Heart left ventricle (tissue), 16 donors: ENCODE results near the gene WDR83. TPM values are rescaled to one million over a fixed set of nuclear protein-coding genes. Genes with fewer than 3 reads are reported as not detected.
"Not testable (repeated sequence)": the region's sequence is repeated elsewhere in the genome, so short reads cannot be mapped to it uniquely, and the experiment has no call there.

ENCODE experiments used
- ATAC-seq, 4 donors: fragments of 200-7000 bp; cut with Tn5 transposase; one replicate each; pipeline ENCODE4 v1.9.1; 2020 to 2022; ENCODE audit warnings: moderate library complexity in 4 of 4, mild to moderate bottlenecking in 3 of 4, moderate number of reproducible peaks in 1 of 4
- DNase-seq, 5 donors: peaks; one replicate each; pipeline ENCODE4 v3.0.0-alpha.2; 2020
- H3K27ac ChIP-seq, 12 donors: fragments of 200-600 bp; sonication (generic) in 4 of 12; one replicate each; pipeline versions ENCODE4 v1.5.0 to v1.8.0; 2016 to 2022; ENCODE audit warnings: mild to moderate bottlenecking in 2 of 12
- H3K27me3 ChIP-seq, 9 donors: fragments of 200-600 bp; sonication (generic) in 2 of 9; one replicate each; pipeline versions ENCODE4 v1.5.1 to v1.8.0; 2016 to 2022; ENCODE audit warnings: mild to moderate bottlenecking in 3 of 9
- H3K36me3 ChIP-seq, 9 donors: fragments of 200-600 bp; sonication (generic) in 2 of 9; one replicate each; pipeline versions ENCODE4 v1.5.0 to v1.8.0; 2018 to 2022; ENCODE audit warnings: mild to moderate bottlenecking in 2 of 9
- H3K4me1 ChIP-seq, 12 donors: fragments of 200-600 bp; sonication (generic) in 4 of 12; one replicate each; pipeline versions ENCODE4 v1.5.0 to v1.8.0; 2016 to 2022; ENCODE audit warnings: mild to moderate bottlenecking in 3 of 12
- H3K4me3 ChIP-seq, 12 donors: fragments of 200-600 bp; sonication (generic) in 4 of 12; one replicate each; pipeline versions ENCODE4 v1.5.0 to v1.8.0; 2017 to 2022; ENCODE audit warnings: mild to moderate bottlenecking in 9 of 12, moderate library complexity in 4 of 12
- H3K9me3 ChIP-seq, 12 donors: fragments of 200-600 bp; sonication (generic) in 4 of 12; one replicate each; pipeline versions ENCODE4 v1.5.0 to v1.8.0; 2016 to 2022; ENCODE audit warnings: mild to moderate bottlenecking in 1 of 12
- CTCF ChIP-seq, 12 donors: fragments of 200-600 bp; sonication (generic) in 4 of 12; IDR thresholded peaks; one replicate each; pipeline versions ENCODE4 v1.5.0 to v1.8.0; 2018 to 2022; ENCODE audit warnings: antibody characterized with exemption in 12 of 12, mild to moderate bottlenecking in 5 of 12
- POLR2A ChIP-seq, 2 donors: fragments of 450-650 bp; IDR thresholded peaks; one replicate each; pipeline ENCODE4 v1.6.1; 2017; ENCODE audit warnings: antibody characterized with exemption in 2 of 2, mild to moderate bottlenecking in 2 of 2, moderate library complexity in 2 of 2
- WGBS, 4 donors: extraction: QIAGEN DNeasy Blood & Tissue Kit in 2 of 4; methylation state at CpG; one replicate each; pipeline versions ENCODE4 v1.1.5 to v1.1.7; 2013 to 2018; 5-methylcytosine and 5-hydroxymethylcytosine counted together
- intact Hi-C, 10 donors: fragments of 100-400 bp; cut with DNase I; formaldehyde crosslinking; loops; one replicate each; pipeline versions ENCODE4 v1.11.1 to v1.14.2; 2022
- long read RNA-seq, 3 donors: library from polyadenylated mRNA; unstranded; transcript quantifications; one replicate each; pipeline ENCODE4 v2.0.0, GENCODE V29; 2020 to 2021
- polyA plus RNA-seq, 2 donors: library from polyadenylated mRNA; stranded (reverse); fragments of 200-250 nt; gene quantifications; one replicate each; pipeline ENCODE4 v1.2.3, GENCODE V29; 2013
- total RNA-seq, 9 donors: library from RNA; depleted of rRNA in 2 of 9; stranded (reverse); fragments of >200 nt in 2 of 9; fragmentation: NEBNext Ultra II Directional in 3 of 9; extraction: Animal tissue kit (Norgen Biotek cat#: 25700) in 3 of 9; gene quantifications; one replicate each; pipeline versions ENCODE4 v1.1.0 to v1.2.4, GENCODE V29; 2016 to 2023
- donor health status: ischemic (EF 13 %, LVEDD 7.1; RV severe dilation, severe dysfunction).
- donor health status: healthy with polysubstance abuse.
- donor health status: DM: no; HTN: yes; CAD: no.
- donor health status: DM: no; HTN: no; CAD: no.
- donor health status: ischemic (EF 25% LVEDD 6.9; RV normal size, moderate dysfunction).
- donor health status: ischemic (EF 25% LVEDD 5.7; RV mildly dilated, moderate dysfunction).
- donor health status: healthy.
- donor health status: DM: yes; HTN: yes; CAD: no.
- donor health status: ischemic (EF 35%, LVEDD 5.7; RV mildly dilated, moderate dysfunction).
- donor health status: nonischemic (EF 11% LVEDD 7.7; RV severe dilation, severe dysfunction).
- donor health status: DM: yes; HTN: yes; CAD: no.
- donor health status: PGD.
- donor health status: ischemic (EF 29% LVEDD 5.4; RV normal size, mild dysfunction).
- donor health status: nonischemic (EF 23%, LVEDD 6.1; RV moderate dilation, normal function).

The WDR83 gene
- total RNA-seq (1 to 10 TPM; 6.0 to 9.2 (median 7.8) TPM), polyA plus RNA-seq (10 to 100 TPM; 12.3 to 13.0 TPM)
- long read RNA-seq, donor 1, transcript WDR83-201 (11 exons, 1,457 nt) = major isoform, 14 of 21 reads
- long read RNA-seq, donor 1, partial matches to known transcripts = 2 of 21 reads
- long read RNA-seq, donor 1, other reads (novel, unspliced or antisense) = 5 of 21 reads
- long read RNA-seq, donor 2, transcript WDR83-201 (11 exons, 1,457 nt) = major isoform, 23 of 29 reads
- long read RNA-seq, donor 2, partial matches to known transcripts = 2 of 29 reads
- long read RNA-seq, donor 2, other reads (novel, unspliced or antisense) = 4 of 29 reads
- long read RNA-seq, donor 3, transcript WDR83-201 (11 exons, 1,457 nt) = major isoform, 9 of 13 reads
- long read RNA-seq, donor 3, partial matches to known transcripts = 2 of 13 reads
- long read RNA-seq, donor 3, other reads (novel, unspliced or antisense) = 1 of 13 reads

GRCh38 chr19:12666265-12667048 lies at the start of gene WDR83, which contains the start of gene MAN2B1:
Gene WDR83, plus strand, starts transcription at chr19:12666807. Its CDS starts 2,984 bp downstream, at chr19:12669791.
Gene MAN2B1, minus strand, starts transcription at chr19:12666742. Its CDS starts 41 bp downstream, at chr19:12666701.
- Histone ChIP-seq H3K9me3 (no peaks in the 10 kb centered on the region), H3K4me1 (peaks cover 9 to 51% (median 38%) of the 10 kb centered on the region in 12 donors), H3K36me3 (peaks cover 0 to 41% (median 26%) of the 10 kb centered on the region in 9 donors), H3K27ac (peak within 1 kb of the TSS in 11 of 12 donors; percentile 45 to 90 (median 77)), H3K4me3 (peak within 1 kb of the TSS; percentile 55 to 97 (median 88)), H3K27me3 (no peaks in the 10 kb centered on the region)
- peak; percentile 60 to 89 (median 88) for ATAC-seq
- TF ChIP-seq CTCF (IDR thresholded peaks at IDR 0.05) (no peak), POLR2A (IDR thresholded peaks at IDR 0.05) (peak in 1 of 2 donors; percentile 45)
- intact Hi-C loops = loop anchor here in 1 of 10 donors (5.0 kb wide), 1 partner anchor 104 kb away; no protein-coding TSS in a partner anchor
- DNase-seq = peak; percentile 77 to 88 (median 82)
- WGBS, 4 donors = 1 to 2% (median 1%) methylated on average over 21 to 46 of the region's 46 CpGs

GRCh38 chr19:12617646-12618045 lies 49.0 kb upstream of the WDR83 start:
- 76 to 90% (median 88%) methylated on average over 4 of the region's 4 CpGs for WGBS, 4 donors
- DNase-seq (no peak), ATAC-seq (no peak)
- Histone ChIP-seq H3K9me3 (no peaks in the 10 kb centered on the region), H3K27ac (no peak overlapping the region), H3K36me3 (peaks cover 0 to 48% (median 34%) of the 10 kb centered on the region in 9 donors), H3K4me1 (peaks cover 0 to 56% (median 25%) of the 10 kb centered on the region in 12 donors), H3K27me3 (no peaks in the 10 kb centered on the region), H3K4me3 (no peak overlapping the region)
- TF ChIP-seq POLR2A (IDR thresholded peaks at IDR 0.05) (no peak), CTCF (IDR thresholded peaks at IDR 0.05) (no peak)
- intact Hi-C loops = loop anchor here in 1 of 10 donors (10.0 kb wide), 1 partner anchor 693 kb away; the partner anchor contains the start of gene ZNF700

GRCh38 chr19:12621253-12622024 lies 45.2 kb upstream of the WDR83 start:
- H3K27me3 ChIP-seq, H3K9me3 ChIP-seq, intact Hi-C loops, ATAC-seq, DNase-seq, H3K4me3 ChIP-seq: not testable (repeated sequence)
- H3K36me3 ChIP-seq = peaks cover 0 to 46% (median 37%) of the 10 kb centered on the region in 9 donors
- H3K27ac ChIP-seq = peak overlapping the region in 1 of 12 donors; percentile 38
- 64 to 80% (median 70%) methylated on average over 26 of the region's 26 CpGs for WGBS, 4 donors
- peaks cover 0 to 26% (median 11%) of the 10 kb centered on the region in 12 donors for H3K4me1 ChIP-seq
